T47D (cell line): Measurements from ENCODE around the gene FN3KRP.

Source experiments
- DNase-seq, 2 experiments: peaks; one replicate each; pipeline versions ENCODE4 v3.0.0 to v3.0.0-alpha.2; 2011 to 2012; ENCODE audit warnings: low read depth in 1 of 2, low spot score in 1 of 2
- JUND ChIP-seq: IDR thresholded peaks from 2 replicates; pipeline ENCODE4 v1.6.1; 2012; ENCODE audit warnings: low read depth
- in situ Hi-C: cut with HindIII; loops from 2 replicates; pipeline ENCODE4 v1.10.0; 2016; ENCODE audit warnings: low sequenced_read_pairs, low pct_unique_long_range_greater_than_20kb

Gene FN3KRP

DNA sequence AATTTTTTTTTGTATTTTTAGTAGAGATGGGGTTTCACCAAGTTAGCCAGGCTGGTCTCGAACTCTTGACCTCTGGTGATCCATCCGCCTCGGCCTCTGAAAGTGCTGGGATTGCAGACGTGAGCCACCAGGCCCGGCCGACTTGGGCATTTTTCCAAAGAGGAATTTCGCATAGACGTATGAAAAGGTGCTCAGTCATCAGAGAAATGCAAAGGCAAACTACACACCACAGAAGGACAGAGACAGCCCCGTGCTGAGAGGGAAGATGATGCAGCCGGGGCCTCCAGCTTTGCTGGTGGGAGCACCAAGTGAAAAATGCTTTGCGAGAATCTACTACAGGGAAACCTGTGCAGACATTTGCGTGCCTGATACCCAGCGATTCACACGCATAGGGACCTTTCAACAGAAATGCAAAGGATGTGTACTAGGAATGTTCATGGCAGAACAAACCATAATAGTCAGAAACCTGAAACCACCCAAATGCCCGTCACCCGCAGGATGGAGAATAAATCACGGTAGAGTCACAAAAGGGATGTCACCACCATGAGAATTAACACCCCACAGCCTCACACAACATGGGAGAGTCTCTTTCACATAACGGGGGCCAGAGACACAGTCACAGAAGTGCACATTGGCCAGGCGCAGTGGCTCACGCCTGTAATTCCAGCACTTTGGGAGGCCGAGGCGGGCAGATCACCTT is 23.2 kb upstream of the FN3KRP start:
- in situ Hi-C loops, result no loop called here
- DNase-seq, result no peak
- no peak for TF ChIP-seq JUND

DNA sequence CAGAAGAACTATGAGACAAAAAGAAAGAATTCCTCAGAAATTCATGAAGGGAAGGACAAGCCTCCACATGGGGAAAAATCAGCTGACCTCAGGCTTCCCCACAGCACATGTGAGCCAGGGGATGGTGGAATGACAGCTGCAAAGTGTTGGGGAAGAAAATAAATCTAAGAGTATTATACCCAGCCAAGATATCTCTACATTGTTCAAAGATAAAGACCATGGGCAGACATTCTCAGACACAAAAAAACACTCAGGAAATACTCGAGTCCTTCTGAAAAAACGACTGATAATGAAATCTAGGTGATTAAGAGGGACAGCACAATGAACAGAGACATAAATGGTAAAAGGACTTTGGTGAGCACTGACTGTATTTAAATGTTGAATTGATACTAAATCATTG is 21.9 kb upstream of the FN3KRP start:
- in situ Hi-C loops, result no loop called here
- no peak for DNase-seq
- TF ChIP-seq JUND, result no peak

DNA sequence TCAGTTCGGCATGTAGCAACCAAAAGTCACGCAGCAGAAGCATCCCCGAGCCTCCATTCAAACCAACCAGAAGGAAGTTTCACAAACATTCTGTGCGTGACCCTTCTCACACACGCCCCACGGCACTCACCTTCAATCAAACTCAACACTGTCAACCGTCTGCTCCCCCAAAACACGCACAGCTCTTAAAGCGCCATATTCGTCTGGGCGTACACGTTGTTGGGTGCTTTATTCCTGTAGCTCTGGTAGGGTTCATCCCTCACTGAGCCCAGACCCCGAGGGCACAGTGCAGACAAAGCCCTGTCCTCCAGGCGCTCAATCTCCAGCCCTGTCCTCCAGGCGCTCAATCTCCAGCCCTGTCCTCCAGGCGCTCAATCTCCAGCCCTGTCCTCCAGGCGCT is 20.2 kb upstream of the FN3KRP start:
- in situ Hi-C loops, result no loop called here
- no peak for TF ChIP-seq JUND

DNA sequence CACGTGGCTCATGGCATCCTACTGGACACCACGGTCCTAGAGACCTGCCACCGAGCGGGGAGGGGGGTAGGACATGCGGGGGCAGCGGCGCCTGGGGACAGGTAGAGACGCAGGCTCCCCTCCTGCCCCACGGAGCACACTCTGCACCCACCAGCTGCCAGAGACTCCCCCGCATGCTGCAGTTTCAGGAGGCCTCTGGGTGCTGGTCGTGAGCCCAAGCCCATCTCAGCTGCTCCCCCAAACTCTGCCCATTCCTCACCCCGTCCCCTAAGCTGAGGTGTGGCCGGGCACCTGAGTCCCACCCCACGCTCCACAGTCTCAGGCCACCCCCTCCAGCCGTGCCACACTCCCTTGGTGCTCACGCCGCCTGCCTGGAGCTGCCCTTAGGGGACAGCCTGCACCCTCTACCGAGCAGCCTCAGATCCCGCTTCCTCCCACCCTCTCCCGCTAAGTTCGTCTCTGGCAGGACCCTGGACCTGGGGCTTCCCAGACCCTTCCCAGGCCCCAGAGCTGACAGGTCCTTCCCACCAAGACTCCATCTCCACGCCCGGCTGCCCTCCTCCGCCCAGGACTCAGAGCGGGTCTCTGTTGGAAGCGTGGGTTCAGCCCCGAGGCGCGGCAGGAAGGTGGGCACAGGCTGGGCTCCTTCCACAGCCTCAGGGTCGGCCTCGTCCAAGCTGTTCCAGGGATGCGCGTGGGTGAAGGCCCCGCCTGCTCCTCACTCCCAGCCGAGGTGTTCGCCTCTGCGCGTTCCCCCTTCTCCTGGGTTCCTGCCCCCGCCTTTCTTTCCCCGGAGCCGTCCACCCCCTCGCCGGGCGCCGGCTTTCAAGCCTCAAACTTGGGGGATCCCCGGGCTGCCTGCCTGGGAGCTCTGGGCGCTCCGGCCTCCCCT is 19.3 kb upstream of the FN3KRP start:
- no peak for DNase-seq
- in situ Hi-C loops, result no loop called here
- no peak for TF ChIP-seq JUND

More for the DNA sequence above, 20.2 kb upstream of the FN3KRP start:
- DNase-seq, result no peak

DNA sequence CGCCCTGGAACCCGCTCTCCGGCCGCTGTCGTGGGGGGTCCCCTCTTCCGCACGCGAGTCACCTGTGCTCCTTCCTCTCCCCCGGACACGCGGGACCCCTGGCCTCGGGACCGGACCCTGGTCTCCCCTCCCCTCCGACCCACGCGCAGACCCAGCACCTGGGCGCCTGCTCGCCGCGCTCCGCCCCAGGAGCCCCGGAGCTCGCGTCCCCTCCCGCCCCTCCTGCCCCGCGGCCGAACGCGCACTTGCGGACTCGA is 18.8 kb upstream of the FN3KRP start:
- TF ChIP-seq JUND, result no peak
- in situ Hi-C loops, result no loop called here
- DNase-seq, result no peak

DNA sequence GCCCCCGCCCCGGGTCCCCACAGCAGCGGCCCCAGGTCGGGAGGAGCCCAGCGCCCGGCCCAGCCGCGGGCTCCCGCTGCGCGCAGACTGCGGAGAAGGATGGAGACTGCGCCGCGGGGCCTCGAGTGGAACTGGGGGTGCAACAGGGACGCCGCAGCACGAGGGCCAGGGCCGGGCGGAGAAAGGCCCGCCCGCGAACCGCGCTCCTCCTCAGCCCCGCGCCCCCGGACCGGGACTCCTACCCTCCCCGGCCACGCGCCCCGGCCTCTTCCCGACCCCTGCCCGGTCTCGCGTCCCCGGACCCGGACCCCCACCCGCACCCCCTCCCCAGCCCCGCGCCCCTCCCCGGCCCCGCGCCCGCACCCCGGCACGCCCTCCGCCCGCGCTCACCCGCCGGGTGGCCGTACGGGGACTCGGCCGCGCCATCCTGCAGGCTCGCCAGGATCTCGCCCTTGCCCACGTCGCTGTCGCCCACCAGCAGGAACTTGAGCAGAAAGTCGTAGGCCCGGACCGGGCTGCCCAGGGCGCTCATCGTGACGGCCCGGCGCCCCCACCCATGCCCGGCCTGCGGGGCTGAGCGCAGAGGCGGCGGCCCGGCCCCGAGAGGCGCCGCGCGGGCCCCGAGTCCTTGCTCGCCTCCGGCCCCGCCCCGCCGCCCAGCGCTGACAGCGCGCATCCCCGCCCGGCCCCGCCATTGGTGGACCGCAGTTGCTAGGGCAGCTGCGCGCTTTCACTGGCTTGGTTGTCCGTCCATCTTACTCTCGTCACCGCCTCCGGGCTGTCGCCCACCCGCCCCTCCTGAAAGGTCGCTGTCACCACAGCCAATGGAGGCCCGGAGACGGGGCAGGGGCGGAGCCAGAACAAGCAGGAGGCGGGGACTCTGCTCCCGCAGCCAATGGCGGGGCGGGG is 18.2 kb upstream of the FN3KRP start, which contains the start of gene RAB40B:
RAB40B (minus strand) TSS at position 634 of the 909 bp plus-strand sequence; CDS start at position 532, 102 bp downstream.
- peak; percentile 99 to 100 for DNase-seq
- in situ Hi-C loops, result no loop called here
- no peak for TF ChIP-seq JUND

DNA sequence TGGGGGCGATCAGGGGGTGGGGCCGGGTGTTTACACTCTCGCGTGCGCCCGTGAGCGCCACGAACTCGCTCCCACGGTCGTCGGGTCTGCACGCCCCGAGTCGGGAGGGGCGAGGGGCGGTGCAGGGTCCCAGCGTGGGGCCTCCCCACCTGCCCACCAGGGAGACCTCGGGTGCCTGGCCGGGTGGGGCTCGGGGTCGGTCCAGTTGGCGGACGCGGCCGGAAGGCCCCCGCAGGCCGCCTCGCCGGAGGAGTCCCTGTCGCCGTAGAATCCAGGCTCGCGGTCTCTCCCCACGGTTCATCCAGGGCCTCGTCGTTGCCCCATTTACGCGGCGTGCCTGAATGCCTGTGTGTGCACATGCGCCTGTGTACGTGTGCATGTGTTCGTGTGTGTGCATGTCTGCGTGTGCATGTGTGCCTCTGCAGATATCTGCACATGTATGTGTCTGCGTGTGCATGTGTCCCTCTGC is 17.5 kb upstream of the FN3KRP start:
- no peak for DNase-seq
- TF ChIP-seq JUND, result no peak
- in situ Hi-C loops, result no loop called here

DNA sequence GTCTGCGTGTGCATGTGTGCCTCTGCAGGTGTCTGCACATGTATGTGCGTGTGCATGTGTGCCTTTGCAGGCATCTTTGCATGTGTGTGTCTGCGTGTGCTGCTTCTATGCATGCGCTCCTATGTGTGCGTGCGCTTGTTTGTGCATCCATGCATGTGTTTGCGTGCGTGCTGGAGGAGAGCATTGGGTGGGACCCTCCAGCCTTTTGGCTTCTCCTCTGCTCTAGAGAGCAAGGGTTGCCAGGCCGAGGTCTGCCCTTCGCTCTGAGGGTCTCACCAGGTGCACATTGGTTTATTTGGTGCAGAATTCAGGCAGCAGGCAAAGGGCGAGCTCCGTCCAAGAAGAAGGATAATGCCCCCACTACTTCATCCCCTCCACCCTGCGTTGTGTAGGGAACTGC is 17.0 kb upstream of the FN3KRP start:
- DNase-seq, result no peak
- TF ChIP-seq JUND, result no peak
- in situ Hi-C loops, result no loop called here

DNA sequence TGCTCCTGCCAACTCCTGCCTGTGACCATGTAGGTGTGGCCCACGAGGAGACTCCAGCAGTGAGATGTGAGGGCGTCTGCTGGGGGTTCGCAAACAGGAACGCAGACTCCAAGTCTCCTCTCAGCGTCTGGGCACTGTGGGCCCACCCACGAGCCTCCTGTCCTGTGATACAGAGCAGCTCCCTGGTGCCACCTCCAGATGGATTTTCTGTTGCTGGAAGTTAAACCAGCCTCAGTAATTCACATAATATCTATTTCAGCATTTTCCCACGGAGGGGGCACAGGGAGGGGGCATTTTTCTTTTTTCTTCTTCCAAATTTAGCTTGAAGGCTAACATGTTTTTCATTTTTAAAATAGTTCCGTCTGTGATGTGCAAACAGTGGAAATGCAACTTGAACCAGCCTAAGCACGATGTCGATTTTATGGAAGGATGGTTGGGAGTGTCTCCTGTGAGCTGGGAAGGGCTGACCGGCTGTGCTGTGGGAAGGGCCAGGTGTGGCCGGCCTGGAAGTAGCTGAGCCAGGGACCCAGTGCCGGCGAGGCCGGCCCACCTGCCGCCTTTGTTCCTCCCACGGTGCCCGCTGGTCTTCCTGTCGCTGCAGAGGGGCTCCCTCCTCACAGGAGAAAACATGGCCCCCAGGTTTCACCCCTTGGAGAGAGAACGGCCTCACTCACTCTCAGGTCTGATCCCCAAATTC is 14.1 kb upstream of the FN3KRP start:
- no peak for TF ChIP-seq JUND

DNA sequence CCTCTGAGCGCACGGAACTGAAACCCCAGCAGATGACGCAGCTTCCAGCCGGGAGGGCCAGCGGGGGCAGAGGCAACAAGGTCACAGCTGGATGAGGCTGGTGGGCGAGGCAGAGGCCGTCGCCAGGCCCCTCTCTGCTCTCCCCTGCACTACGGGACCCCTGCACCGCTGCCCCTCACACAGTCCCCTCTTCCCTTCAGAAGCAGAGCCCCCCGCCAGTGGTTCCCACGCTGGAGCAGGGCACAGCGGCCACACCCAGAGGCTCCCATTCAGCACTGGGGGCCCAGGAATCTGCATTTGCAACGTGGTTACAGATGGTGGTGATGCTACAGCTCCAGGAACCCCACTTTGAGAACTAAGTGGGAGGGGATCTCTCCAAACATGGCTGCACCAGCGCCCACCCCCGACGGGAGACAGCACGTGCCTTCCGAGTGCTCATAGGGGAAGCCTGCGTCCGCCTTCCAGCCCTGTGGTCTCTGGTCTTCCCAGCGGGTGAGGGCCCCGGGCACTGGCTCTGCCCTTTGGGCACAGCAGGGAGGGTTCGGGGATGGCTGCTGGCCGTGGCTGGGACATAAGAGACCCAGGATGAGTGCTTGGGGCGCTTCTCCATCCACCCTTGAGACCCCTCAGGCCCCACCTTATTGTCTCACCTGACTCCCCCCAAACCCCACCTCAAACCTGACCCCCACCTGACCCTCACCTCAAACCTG is 13.3 kb upstream of the FN3KRP start:
- in situ Hi-C loops, result no loop called here
- DNase-seq, result no peak
- no peak for TF ChIP-seq JUND

More for the DNA sequence above, 14.1 kb upstream of the FN3KRP start:
- in situ Hi-C loops, result no loop called here
- DNase-seq, result peak in 1 of 2 experiments; percentile 48
